PC-3 (cell line): ENCODE measurements around the gene RBM7.

Experiments
- EZH2 ChIP-seq: fragments of 300-600 bp; sonication (generic); IDR thresholded peaks from one replicate; pipeline ENCODE4 v1.6.1; 2017; ENCODE audit warnings: antibody characterized with exemption, mild to moderate bottlenecking, low read length; ENCODE audit not compliant: unreplicated experiment
- EZH2phosphoT487 ChIP-seq: fragments of 300-600 bp; sonication (generic); IDR thresholded peaks from 2 replicates; pipeline ENCODE4 v1.6.1; 2018; ENCODE audit warnings: mild to moderate bottlenecking, antibody characterized with exemption, low read length, borderline replicate concordance
- TF ChIP-seq, protein P1 (sequence below): fragments of 300-600 bp; sonication (generic); conservative IDR thresholded peaks from 2 replicates; pipeline ENCODE4 v1.5.1; 2017; ENCODE audit warnings: antibody characterized with exemption, low read depth, mild to moderate bottlenecking, low read length

DNA sequence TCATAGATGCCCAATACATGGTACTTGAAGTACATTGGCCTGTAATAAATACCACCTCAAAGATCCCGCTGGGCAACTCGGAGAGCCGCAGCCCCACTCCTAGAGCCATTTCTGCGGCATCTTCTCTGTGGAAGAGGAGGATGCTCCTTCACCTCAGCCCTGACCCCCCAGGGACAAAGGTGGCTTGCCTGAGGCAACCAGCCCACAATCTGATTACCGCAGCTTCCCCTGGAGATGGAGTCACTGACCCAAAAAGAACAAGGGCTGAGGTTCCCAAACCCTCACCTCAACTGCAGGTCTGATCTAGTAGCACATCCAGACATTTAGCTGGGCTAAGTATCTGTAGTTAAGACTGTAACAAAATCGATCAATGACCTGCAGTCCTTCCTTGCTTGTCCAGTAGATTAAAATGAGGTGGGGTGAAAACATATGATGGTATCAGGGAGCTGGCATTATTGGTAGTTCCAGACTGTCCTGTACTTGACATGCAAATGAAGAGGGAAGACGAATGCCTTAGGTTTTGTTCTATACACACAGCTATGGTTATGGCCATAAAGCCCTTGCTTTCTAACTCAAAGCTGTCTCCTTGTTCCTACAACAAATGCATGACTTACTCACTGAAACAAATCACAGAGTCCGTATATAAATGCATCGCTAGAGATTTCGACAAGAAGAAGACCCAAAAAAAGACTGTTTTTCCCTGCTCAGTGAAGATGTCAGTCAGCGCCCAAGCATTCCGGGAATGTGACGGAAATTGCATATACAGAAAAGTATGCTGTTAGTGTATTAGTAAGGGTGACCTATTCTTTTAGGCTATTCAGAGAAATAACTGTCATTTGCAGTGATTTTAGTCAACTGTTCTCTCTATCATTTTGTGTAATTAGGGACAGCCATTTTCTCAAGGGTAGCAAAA is 33.9 kb upstream of the RBM7 start:
- TF ChIP-seq, protein P1, sequence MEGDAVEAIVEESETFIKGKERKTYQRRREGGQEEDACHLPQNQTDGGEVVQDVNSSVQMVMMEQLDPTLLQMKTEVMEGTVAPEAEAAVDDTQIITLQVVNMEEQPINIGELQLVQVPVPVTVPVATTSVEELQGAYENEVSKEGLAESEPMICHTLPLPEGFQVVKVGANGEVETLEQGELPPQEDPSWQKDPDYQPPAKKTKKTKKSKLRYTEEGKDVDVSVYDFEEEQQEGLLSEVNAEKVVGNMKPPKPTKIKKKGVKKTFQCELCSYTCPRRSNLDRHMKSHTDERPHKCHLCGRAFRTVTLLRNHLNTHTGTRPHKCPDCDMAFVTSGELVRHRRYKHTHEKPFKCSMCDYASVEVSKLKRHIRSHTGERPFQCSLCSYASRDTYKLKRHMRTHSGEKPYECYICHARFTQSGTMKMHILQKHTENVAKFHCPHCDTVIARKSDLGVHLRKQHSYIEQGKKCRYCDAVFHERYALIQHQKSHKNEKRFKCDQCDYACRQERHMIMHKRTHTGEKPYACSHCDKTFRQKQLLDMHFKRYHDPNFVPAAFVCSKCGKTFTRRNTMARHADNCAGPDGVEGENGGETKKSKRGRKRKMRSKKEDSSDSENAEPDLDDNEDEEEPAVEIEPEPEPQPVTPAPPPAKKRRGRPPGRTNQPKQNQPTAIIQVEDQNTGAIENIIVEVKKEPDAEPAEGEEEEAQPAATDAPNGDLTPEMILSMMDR: no peak
- no peak for TF ChIP-seq EZH2
- no peak for TF ChIP-seq EZH2phosphoT487
